Testis (tissue), 2 donors: Measurements from ENCODE around the gene ASIC2.

Experiments
- POLR2A ChIP-seq: fragments of 450-650 bp; IDR thresholded peaks from one replicate; pipeline ENCODE4 v1.6.1; 2017; ENCODE audit warnings: antibody characterized with exemption, mild to moderate bottlenecking, moderate library complexity
- TF ChIP-seq, protein P1 (sequence below), 3 experiments: fragments of 450-650 bp in 2 of 3; fragments of 200-600 bp in 1 of 3; sonication (generic) in 1 of 3; IDR thresholded peaks; one replicate each; pipeline ENCODE4 v1.5.1; 2016 to 2019; ENCODE audit warnings: antibody characterized with exemption in 3 of 3, mild to moderate bottlenecking in 2 of 3, moderate library complexity in 1 of 3

GRCh38 chr17:32976131-32976530, 317.0 kb downstream of the ASIC2 start:
- TF ChIP-seq, protein P1, sequence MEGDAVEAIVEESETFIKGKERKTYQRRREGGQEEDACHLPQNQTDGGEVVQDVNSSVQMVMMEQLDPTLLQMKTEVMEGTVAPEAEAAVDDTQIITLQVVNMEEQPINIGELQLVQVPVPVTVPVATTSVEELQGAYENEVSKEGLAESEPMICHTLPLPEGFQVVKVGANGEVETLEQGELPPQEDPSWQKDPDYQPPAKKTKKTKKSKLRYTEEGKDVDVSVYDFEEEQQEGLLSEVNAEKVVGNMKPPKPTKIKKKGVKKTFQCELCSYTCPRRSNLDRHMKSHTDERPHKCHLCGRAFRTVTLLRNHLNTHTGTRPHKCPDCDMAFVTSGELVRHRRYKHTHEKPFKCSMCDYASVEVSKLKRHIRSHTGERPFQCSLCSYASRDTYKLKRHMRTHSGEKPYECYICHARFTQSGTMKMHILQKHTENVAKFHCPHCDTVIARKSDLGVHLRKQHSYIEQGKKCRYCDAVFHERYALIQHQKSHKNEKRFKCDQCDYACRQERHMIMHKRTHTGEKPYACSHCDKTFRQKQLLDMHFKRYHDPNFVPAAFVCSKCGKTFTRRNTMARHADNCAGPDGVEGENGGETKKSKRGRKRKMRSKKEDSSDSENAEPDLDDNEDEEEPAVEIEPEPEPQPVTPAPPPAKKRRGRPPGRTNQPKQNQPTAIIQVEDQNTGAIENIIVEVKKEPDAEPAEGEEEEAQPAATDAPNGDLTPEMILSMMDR (IDR thresholded peaks at IDR 0.05): no peak
- no peak for TF ChIP-seq POLR2A
